ENCODE results near the gene TTLL9.
A peak's percentile ranks its signal among the peaks of the same experiment; 100 is the strongest.
"Not testable (repeated sequence)": the region's sequence is repeated elsewhere in the genome, so short reads cannot be mapped to it uniquely, and the experiment has no call there.

TTLL9 gene

GRCh38 chr20:31869942-31870725 lies at the start of gene TTLL9, which contains the start of gene DUSP15:
Gene TTLL9 (plus strand): TSS chr20:31870634. CDS start chr20:31871127, 493 bp downstream.
Gene DUSP15 (minus strand): TSS chr20:31870527. CDS start chr20:31870337, 190 bp downstream.
- no peak for DNase-seq

GRCh38 chr20:31821427-31821826 lies 49.0 kb upstream of the TTLL9 start:
- no peak for DNase-seq

GRCh38 chr20:31822421-31823330 lies 47.8 kb upstream of the TTLL9 start:
- peak; percentile 69 to 70 for DNase-seq

- no peak for DNase-seq
Measured at GRCh38 chr20:31823360-31824124, 46.9 kb upstream of the TTLL9 start.

GRCh38 chr20:31824125-31824485 lies 46.3 kb upstream of the TTLL9 start:
- DNase-seq = no peak

GRCh38 chr20:31824554-31825313 lies 45.7 kb upstream of the TTLL9 start:
- no peak for DNase-seq

GRCh38 chr20:31826074-31826473 lies 44.4 kb upstream of the TTLL9 start:
- DNase-seq = no peak

- no peak for DNase-seq
Measured at GRCh38 chr20:31827059-31827458, 43.4 kb upstream of the TTLL9 start.

- not testable (repeated sequence) for DNase-seq
Measured at GRCh38 chr20:31828016-31828415, 42.4 kb upstream of the TTLL9 start.

GRCh38 chr20:31829731-31830130 lies 40.7 kb upstream of the TTLL9 start:
- no peak for DNase-seq

GRCh38 chr20:31830406-31830981 lies 39.9 kb upstream of the TTLL9 start:
- DNase-seq = no peak

- no peak for DNase-seq
Measured at GRCh38 chr20:31831211-31831610, 39.2 kb upstream of the TTLL9 start.

- no peak for DNase-seq
Measured at GRCh38 chr20:31831771-31832306, 38.6 kb upstream of the TTLL9 start.

- peak; percentile 48 for DNase-seq
Measured at GRCh38 chr20:31833130-31833930, 37.1 kb upstream of the TTLL9 start.

GRCh38 chr20:31833931-31834521 lies 36.4 kb upstream of the TTLL9 start:
- DNase-seq = no peak

GRCh38 chr20:31835554-31835953 lies 34.9 kb upstream of the TTLL9 start:
- DNase-seq = no peak

GRCh38 chr20:31835977-31836852 lies 34.2 kb upstream of the TTLL9 start:
- peak; percentile 30 to 65 for DNase-seq

GRCh38 chr20:31836853-31837608 lies 33.4 kb upstream of the TTLL9 start:
- DNase-seq = no peak

Measured in CD4-positive, alpha-beta T cell treated with Interleukin-4 for 1 hour (primary cell).